GM19238 (cell line): Measurements from ENCODE around the gene BPTF.
"Not testable (repeated sequence)": the region's sequence is repeated elsewhere in the genome, so short reads cannot be mapped to it uniquely, and the experiment has no call there.

Experiments
- DNase-seq: peaks from one replicate; pipeline ENCODE4 v3.0.0; 2011; ENCODE audit warnings: low spot score; ENCODE audit not compliant: insufficient read length

BPTF gene

DNA sequence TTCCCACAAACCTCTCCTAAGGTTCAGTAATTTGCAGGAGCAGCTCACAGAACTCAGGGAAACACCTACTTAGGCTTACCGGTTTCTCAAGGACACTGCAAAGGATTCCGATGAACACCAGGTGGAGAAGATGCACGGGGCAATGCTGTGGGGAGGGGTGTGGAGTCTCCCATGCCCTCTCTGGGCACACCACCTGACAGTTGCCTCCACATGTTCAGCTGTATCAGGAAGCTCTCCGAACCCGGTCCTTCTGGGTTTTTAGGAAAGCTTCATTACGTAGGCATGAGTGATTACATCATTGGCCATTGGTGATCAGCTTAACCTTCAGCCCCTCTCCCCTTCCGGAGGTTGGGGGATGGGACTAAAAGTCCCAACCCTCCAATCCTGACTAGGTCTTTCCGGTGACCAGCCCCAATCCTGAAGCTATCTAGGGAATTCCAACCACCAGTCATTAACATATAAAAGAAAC is 149.3 kb downstream of the BPTF start:
- no peak for DNase-seq

DNA sequence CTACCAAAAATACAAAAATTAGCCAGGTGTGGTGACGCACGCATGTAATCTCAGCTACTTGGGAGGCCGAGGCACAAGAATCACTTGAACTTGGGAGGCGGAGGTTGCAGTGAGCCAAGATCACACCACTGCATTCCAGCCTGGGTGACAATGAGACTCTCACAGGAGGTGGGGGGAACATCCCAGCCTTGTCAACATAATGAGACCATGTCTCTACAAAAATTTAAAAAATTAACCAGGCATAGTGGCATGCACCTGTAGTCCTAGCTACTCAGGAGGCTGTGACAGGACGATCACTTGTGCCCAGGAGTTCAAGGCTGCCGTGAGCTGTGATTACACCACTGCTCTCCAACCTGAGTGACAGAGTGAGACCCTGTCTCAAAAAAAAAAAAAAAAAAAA is 151.0 kb downstream of the BPTF start:
- DNase-seq: not testable (repeated sequence)

DNA sequence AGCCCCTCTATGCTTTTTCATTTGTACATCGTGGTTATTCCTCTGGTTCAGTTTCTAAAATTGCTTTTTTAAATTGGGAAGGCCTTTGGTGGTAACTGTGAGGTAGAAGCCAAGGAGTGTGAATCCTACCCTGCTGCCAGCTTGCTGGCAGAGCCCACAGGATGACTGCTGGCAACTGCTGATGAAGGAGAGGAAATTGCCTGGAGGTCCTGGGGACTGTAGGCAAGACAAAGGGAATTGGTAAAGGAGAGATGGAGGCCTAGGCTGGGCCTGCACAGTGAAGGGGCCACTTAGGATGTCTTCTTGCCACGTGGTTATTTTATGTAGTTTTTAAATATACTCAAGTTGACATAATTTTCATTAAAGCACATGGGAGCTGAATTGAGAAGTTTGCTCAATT is 155.2 kb downstream of the BPTF start:
- DNase-seq: no peak

GRCh38 chr17:67980883-67981282 is 155.6 kb downstream of the BPTF start:
- DNase-seq: not testable (repeated sequence)

- no peak for DNase-seq
Observed at GRCh38 chr17:67982034-67982640, 156.8 kb downstream of the BPTF start.

GRCh38 chr17:67982686-67983382 is 157.5 kb downstream of the BPTF start:
- DNase-seq: no peak

DNA sequence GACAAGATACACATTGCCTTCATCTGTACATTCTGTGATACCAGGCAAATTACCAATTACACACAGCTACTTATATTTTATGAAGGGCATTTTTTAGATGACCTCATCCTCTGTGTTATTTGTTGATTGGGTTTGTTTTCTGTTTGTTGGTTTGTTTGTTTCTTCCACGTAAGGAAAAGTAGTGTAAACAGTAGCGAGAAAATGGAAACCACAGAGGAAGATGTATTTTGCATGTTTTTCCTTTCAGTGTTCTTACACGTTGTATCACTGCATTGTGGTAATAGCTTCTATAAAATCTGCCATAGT is 158.0 kb downstream of the BPTF start:
- no peak for DNase-seq

- no peak for DNase-seq
Observed at GRCh38 chr17:67990909-67991308, 165.6 kb downstream of the BPTF start.

DNA sequence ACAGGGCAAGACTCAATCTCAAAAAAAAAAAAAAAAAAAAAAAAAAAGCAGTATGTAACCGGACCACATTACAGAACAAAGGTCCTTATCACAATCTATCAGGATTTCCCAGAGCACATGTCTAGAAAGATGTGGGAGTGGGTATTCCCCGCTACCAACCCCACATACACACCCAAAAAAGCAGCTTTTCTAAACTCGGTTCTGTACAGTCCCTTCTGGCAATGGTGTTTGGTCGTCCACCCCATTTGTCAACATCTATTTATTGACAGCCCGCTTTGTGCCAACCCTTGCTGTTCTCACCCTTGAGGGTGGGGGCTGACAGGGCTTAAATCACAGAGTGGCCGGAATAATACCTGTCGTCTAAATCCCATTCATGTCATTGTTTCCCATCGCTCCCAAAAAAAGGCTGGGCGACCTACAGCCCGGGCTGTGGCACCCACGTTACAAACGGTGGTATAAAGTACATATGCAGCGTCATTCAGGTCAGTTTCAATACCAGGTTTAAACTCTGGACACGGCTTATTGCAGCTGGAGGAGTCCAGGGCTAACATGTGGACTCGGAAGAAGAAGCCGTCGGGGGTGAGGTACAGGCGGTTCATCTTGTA is 167.3 kb downstream of the BPTF start:
- DNase-seq: no peak

- peak; percentile 83 for DNase-seq
Observed at GRCh38 chr17:67993153-67993997, 168.1 kb downstream of the BPTF start.

- DNase-seq: no peak
Observed at GRCh38 chr17:67993998-67994361, 168.7 kb downstream of the BPTF start.

DNA sequence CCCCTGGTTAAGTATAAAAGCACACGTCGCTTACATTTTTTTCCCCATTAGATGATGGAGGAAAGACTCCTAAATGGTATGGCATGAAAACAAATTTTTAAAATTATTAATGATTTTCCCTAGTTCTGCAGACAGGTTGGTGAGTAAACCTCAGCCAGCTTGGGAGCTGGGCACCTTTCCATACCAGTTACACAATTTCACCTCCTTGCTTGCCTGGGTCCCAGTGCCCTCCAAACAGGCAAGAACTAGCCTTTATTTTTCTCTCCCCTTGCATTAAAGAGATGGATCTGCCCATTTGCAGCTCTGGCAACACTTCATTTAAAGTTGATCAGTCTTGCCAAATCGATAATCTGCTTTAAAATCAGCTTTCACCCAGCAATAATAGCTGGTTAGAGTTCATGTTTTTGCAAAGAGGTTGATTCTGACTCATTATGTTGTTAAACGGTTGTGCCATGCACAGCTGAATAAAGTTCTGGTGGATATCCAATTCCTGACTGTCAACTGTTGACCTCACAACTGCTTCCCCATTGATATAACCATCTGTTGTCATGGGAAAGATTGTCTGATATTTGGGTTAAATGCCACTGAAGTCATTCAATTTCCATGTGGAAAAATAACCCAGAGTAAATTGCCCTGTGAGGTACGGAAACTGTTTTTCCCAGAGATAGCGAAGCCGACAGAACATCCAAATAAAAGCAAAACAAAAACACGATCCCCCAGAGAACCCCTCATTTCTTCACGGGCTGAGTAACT is 169.7 kb downstream of the BPTF start:
- DNase-seq: no peak

DNA sequence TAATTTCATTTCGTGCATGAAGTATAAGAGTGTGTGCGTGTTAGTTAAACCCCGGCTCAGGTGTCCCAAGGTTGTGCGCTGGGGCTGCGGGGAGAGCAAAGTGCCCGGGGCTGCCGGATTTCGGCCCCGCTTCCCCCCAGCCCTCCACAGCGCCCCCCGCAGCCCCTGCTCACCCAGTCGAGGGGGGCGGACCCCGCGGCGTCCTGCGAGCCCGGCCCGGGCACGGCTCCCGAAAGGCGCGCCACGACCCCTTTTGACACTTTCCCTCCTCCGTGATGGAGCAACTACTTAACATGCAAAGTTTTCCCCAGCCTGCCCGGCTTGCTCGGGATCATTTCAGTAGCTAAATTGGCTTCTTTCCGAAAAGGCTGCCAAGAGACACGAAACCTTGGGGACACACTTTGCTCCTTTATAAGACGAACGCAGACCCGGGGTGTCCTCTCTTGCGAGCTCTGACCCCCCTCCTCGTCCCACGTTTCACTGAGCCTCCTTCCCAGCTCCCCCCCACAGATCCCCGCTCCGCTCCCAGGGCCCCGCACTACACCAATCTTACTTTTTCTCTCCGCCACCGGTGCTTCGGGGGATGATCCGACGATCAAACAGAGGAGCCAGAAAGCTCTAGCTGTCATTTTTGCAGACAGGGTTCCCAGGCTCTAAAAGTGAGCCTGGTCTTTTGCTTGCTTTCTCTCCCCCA is 170.4 kb downstream of the BPTF start:
- no peak for DNase-seq

- DNase-seq: not testable (repeated sequence)
Observed at GRCh38 chr17:67996301-67997171, 171.2 kb downstream of the BPTF start, which contains the start of gene C17orf58. Gene C17orf58 (minus strand): TSS chr17:67996469. CDS start chr17:67996198, 271 bp downstream.

- no peak for DNase-seq
Observed at GRCh38 chr17:67998466-67998865, 173.2 kb downstream of the BPTF start.

DNA sequence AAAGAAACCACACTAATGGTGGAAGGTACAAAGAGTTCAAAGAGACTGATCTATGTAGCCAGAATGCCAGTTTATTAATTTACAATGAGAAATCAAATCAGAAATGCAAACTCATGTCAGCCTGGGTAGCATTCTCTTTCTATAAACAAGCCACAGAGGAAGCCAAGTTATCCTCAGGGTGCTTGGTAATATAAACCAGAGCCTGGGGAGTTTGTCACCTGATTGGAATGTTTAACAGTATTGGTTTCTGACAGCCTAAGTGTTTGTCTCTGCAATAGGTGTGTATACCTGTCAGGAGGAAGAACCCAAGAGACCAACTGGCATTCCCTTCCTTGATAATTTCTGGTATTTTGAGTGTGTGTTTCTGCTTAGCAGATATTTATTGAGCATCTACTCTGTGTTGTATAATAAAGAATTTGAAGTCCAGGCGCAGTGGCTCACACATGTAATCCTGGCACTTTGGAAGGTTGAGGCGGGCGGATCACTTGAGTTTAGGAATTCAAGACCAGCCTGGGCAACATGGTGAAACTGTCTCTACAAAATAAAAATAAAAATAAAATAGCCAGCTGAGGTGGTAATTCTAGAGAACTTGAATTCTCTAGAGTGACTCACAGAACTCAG is 174.1 kb downstream of the BPTF start:
- no peak for DNase-seq

- no peak for DNase-seq
Observed at GRCh38 chr17:68004201-68004600, 178.9 kb downstream of the BPTF start.

GRCh38 chr17:68006797-68007196 is 181.5 kb downstream of the BPTF start:
- DNase-seq: no peak

- peak; percentile 40 for DNase-seq
Observed at GRCh38 chr17:68011199-68011665, 185.9 kb downstream of the BPTF start.
